ENCODE results near the gene RAD9B. TPM values are rescaled to one million over a fixed set of nuclear protein-coding genes. Genes with fewer than 3 reads are reported as not detected.

RAD9B gene
- total and polyA plus RNA-seq, 9 of the 15 experiments (the other 6 are each of a cell fraction or from before 2014, with no cell fraction given) = 0.05 to 0.83 (median 0.32) TPM

DNA sequence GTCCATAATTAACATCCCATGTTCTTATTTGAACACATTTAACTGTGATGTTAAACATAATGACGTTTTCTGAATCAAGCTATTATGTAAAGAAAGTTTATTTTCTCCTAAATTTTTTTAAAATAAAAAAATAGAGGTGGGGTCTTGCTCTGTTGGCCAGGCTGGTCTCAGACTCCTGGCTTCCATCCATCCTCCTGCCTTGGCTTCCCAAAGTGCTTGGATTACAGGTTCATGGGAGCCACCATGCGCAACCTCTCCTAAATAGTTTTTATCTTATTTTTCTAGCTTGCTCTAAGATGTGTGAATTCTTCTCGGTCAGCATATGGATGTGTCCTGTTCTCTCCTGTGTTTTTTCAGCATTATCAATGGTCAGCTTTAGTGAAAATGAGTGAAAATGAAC is 3.2 kb downstream of the RAD9B start:
- H3K27ac ChIP-seq (ENCODE audit: extremely low read depth, low read depth, low read length) = no peak overlapping the region
- no peak overlapping the region for H2AFZ ChIP-seq (ENCODE audit: low read depth, low read length)
- H3K4me1 ChIP-seq (replicated peaks in 1 of 2; ENCODE audit: control insufficient read depth in 2 of 2, insufficient read depth in 2 of 2, low read length in 2 of 2) = peaks cover 10 to 13% of the 10 kb centered on the region in 2 experiments; a peak in 4 of 5 replicates
- FAIRE-seq (no peak), ATAC-seq (no peak), DNase-seq (ENCODE audit: extremely low read depth in 1 of 4, low spot score in 3 of 4) (no peak)
- intact Hi-C loops (cut with micrococcal nuclease) (no loop called here), in situ Hi-C loops (cut with MboI) (no loop called here)
- no peaks in the 10 kb centered on the region; the same call in 1 of the 2 replicates for H3K9me3 ChIP-seq (replicated peaks; ENCODE audit: control insufficient read depth, insufficient read depth, low read depth, low read length)
- no TSS peak for BruUV-seq (replicated peaks)
- H3K27me3 ChIP-seq (ENCODE audit: control insufficient read depth in 2 of 2, insufficient read depth in 2 of 2, low read length in 2 of 2) = no peaks in the 10 kb centered on the region
- peak; percentile 65 for TF ChIP-seq ZNF121 (CRISPR knock-in tag; conservative IDR thresholded peaks at IDR 0.05)
- TF ChIP-seq, protein P1, sequence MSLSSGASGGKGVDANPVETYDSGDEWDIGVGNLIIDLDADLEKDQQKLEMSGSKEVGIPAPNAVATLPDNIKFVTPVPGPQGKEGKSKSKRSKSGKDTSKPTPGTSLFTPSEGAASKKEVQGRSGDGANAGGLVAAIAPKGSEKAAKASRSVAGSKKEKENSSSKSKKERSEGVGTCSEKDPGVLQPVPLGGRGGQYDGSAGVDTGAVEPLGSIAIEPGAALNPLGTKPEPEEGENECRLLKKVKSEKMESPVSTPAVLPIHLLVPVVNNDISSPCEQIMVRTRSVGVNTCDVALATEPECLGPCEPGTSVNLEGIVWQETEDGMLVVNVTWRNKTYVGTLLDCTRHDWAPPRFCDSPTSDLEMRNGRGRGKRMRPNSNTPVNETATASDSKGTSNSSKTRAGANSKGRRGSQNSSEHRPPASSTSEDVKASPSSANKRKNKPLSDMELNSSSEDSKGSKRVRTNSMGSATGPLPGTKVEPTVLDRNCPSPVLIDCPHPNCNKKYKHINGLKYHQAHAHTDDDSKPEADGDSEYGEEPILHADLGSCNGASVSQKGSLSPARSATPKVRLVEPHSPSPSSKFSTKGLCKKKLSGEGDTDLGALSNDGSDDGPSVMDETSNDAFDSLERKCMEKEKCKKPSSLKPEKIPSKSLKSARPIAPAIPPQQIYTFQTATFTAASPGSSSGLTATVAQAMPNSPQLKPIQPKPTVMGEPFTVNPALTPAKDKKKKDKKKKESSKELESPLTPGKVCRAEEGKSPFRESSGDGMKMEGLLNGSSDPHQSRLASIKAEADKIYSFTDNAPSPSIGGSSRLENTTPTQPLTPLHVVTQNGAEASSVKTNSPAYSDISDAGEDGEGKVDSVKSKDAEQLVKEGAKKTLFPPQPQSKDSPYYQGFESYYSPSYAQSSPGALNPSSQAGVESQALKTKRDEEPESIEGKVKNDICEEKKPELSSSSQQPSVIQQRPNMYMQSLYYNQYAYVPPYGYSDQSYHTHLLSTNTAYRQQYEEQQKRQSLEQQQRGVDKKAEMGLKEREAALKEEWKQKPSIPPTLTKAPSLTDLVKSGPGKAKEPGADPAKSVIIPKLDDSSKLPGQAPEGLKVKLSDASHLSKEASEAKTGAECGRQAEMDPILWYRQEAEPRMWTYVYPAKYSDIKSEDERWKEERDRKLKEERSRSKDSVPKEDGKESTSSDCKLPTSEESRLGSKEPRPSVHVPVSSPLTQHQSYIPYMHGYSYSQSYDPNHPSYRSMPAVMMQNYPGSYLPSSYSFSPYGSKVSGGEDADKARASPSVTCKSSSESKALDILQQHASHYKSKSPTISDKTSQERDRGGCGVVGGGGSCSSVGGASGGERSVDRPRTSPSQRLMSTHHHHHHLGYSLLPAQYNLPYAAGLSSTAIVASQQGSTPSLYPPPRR (CRISPR knock-in tag; IDR thresholded peaks at IDR 0.05; ENCODE audit: borderline replicate concordance) = no peak
- peak; percentile 32 for TF ChIP-seq RBM25 (IDR thresholded peaks at IDR 0.05; ENCODE audit: low read depth, low read length, severe bottlenecking)
- no peak for TF ChIP-seq KHSRP (IDR thresholded peaks at IDR 0.05)
- no peak for TF ChIP-seq RBBP5 (IDR thresholded peaks at IDR 0.05; ENCODE audit: borderline replicate concordance, insufficient read depth, low read length, poor library complexity, severe bottlenecking)
- TF ChIP-seq, protein P2, sequence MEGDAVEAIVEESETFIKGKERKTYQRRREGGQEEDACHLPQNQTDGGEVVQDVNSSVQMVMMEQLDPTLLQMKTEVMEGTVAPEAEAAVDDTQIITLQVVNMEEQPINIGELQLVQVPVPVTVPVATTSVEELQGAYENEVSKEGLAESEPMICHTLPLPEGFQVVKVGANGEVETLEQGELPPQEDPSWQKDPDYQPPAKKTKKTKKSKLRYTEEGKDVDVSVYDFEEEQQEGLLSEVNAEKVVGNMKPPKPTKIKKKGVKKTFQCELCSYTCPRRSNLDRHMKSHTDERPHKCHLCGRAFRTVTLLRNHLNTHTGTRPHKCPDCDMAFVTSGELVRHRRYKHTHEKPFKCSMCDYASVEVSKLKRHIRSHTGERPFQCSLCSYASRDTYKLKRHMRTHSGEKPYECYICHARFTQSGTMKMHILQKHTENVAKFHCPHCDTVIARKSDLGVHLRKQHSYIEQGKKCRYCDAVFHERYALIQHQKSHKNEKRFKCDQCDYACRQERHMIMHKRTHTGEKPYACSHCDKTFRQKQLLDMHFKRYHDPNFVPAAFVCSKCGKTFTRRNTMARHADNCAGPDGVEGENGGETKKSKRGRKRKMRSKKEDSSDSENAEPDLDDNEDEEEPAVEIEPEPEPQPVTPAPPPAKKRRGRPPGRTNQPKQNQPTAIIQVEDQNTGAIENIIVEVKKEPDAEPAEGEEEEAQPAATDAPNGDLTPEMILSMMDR (IDR thresholded peaks at IDR 0.05 in 2 of 3, conservative IDR thresholded peaks at IDR 0.05 in 1 of 3; ENCODE audit: insufficient read depth in 2 of 3, low read depth in 1 of 3, low read length in 3 of 3) = no peak
- TF ChIP-seq KAT8 (IDR thresholded peaks at IDR 0.05; ENCODE audit: low read depth) = no peak
- TF ChIP-seq ATF3 (IDR thresholded peaks at IDR 0.05) = no peak
- TF ChIP-seq ATF3 (CRISPR knock-in tag; conservative IDR thresholded peaks at IDR 0.05) = no peak
- TF ChIP-seq E2F3 (CRISPR knock-in tag; IDR thresholded peaks at IDR 0.05) = no peak
- no peak for TF ChIP-seq CTBP1 (IDR thresholded peaks at IDR 0.05; ENCODE audit: borderline replicate concordance)
- TF ChIP-seq ARID3B (CRISPR knock-in tag; IDR thresholded peaks at IDR 0.05; ENCODE audit: borderline replicate concordance) = no peak
- no peak for TF ChIP-seq HEY1 (CRISPR knock-in tag; IDR thresholded peaks at IDR 0.05; ENCODE audit: borderline replicate concordance)
- H3K36me3 ChIP-seq (ENCODE audit: control insufficient read depth, insufficient read depth, low read length) = peaks cover 1% of the 10 kb centered on the region; the same call in 1 of the 3 replicates
- H3K79me2 ChIP-seq (ENCODE audit: control insufficient read depth, insufficient read depth, low read length) = peaks cover 20% of the 10 kb centered on the region
- no peaks in the 10 kb centered on the region for H4K20me1 ChIP-seq (replicated peaks; ENCODE audit: control insufficient read depth, insufficient read depth, low read length)
- H3K4me3 ChIP-seq = no peak overlapping the region
- POLR2A ChIA-PET = no interaction called here
- H3K9ac ChIP-seq (ENCODE audit: insufficient read depth in 1 of 2, low read depth in 2 of 2, low read length in 2 of 2) = no peak overlapping the region
- CTCF ChIA-PET (ENCODE audit: low intra/inter-chr PET ratio) = no interaction called here
- no peak overlapping the region for H3K4me2 ChIP-seq (ENCODE audit: insufficient read depth, low read length)
- no peaks in the 10 kb centered on the region for H3K9me1 ChIP-seq (ENCODE audit: control insufficient read depth, insufficient read depth, low read length)
- 55% methylated on average over 3 of the region's 3 CpGs for WGBS (ENCODE audit: insufficient coverage, low coverage, missing lambda C conversion rate)

Data from K562 (cell line).